Adrenal gland (tissue), 5 donors: Measurements from ENCODE around the gene JAGN1.

ENCODE experiments used
- CTCF ChIP-seq, 6 experiments: fragments of 450-650 bp in 4 of 6; fragments of 200-600 bp in 2 of 6; sonication (generic) in 1 of 6; IDR thresholded peaks; 1 replicate in 5 of 6; 2 replicates in 1 of 6; pipeline versions ENCODE4 v1.5.1 to v1.8.0; 2016 to 2021; ENCODE audit warnings: antibody characterized with exemption in 6 of 6, mild to moderate bottlenecking in 2 of 6, moderate library complexity in 1 of 6
- POLR2A ChIP-seq, 2 donors: fragments of 450-650 bp; IDR thresholded peaks; one replicate each; pipeline ENCODE4 v1.6.1; 2017; ENCODE audit warnings: antibody characterized with exemption in 2 of 2, mild to moderate bottlenecking in 2 of 2, moderate library complexity in 1 of 2
- donor health status: DM: no; HTN: no; CAD: no.

- TF ChIP-seq CTCF (IDR thresholded peaks at IDR 0.05) (no peak), POLR2A (IDR thresholded peaks at IDR 0.05) (no peak)
Observed at GRCh38 chr3:9899289-9899791, 8.9 kb downstream of the JAGN1 start.
